ENCODE measurements around the gene THAP3.
A peak's percentile ranks its signal among the peaks of the same experiment; 100 is the strongest.

Gene THAP3

DNA sequence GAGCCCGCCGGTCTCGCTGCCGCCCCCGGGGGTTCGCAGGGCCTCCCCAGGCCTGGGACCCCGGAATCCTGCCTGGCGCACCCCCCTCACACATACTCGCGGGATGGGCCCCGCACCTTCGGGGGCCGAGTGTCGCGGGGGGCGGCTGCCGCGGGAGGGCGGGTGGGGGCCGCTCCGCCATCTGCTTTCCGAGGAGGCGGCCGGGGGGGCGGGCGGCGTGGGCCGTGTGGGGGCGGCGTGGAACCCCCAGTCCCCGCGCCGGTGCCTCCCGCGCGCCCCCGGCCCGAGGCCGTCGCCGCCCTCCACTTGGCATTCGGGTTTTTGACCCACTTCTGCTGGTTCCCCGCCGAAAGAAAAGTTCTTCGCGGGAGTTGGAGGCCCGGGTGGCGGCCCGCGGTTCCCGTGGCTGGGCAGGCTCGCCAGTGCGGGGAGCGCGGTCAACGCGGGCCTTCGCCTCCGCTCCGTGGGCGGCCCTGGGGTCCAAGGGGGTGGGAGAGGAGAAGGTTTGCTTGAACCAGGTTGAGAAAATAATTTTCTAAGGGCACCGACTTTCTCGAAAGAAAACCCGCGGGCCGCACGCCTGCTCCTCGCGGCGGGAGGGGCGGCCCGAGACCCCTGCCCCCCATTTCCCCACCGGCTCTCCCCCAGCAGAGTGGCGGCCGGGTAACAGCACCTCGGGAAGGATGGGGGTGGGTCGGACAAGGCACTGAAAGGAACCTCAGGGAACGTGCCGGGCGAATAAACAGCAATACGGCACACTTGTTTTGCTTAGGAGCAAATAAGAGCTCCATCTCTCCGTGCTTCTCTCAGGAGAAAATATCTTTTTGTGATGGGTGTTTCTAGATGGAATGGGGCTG is 9.5 kb upstream of the THAP3 start:
- Histone ChIP-seq H3K4me3 (ENCODE audit: low read depth, low read length, poor library complexity, severe bottlenecking) (peak overlapping the region; percentile 99), H4K20me1 (ENCODE audit: insufficient read depth, low read length) (no peaks in the 10 kb centered on the region), H3K4me1 (ENCODE audit: insufficient read depth, low read length, severe bottlenecking) (peaks cover 22% of the 10 kb centered on the region), H3K9ac (ENCODE audit: low read length) (peak overlapping the region; percentile 73), H2AFZ (ENCODE audit: low read length) (no peak overlapping the region), H3K9me3 (ENCODE audit: low read length) (no peaks in the 10 kb centered on the region), H3K9me2 (ENCODE audit: low read depth, low read length) (no peaks in the 10 kb centered on the region), H3K27ac (ENCODE audit: low read depth, low read length, poor library complexity, severe bottlenecking) (peak overlapping the region; percentile 70), H3F3A (ENCODE audit: insufficient read depth, low read length) (peaks cover 5% of the 10 kb centered on the region; the same call in 1 of the 2 replicates), H3K36me3 (ENCODE audit: insufficient read depth, low read length) (peaks cover 36% of the 10 kb centered on the region), H3K27me3 (ENCODE audit: insufficient read depth, low read length) (no peaks in the 10 kb centered on the region), H3K4me2 (ENCODE audit: low read length) (peak overlapping the region; percentile 84), H3K79me2 (ENCODE audit: insufficient read depth, low read length) (peaks cover 20% of the 10 kb centered on the region)
- TF ChIP-seq, protein P1, sequence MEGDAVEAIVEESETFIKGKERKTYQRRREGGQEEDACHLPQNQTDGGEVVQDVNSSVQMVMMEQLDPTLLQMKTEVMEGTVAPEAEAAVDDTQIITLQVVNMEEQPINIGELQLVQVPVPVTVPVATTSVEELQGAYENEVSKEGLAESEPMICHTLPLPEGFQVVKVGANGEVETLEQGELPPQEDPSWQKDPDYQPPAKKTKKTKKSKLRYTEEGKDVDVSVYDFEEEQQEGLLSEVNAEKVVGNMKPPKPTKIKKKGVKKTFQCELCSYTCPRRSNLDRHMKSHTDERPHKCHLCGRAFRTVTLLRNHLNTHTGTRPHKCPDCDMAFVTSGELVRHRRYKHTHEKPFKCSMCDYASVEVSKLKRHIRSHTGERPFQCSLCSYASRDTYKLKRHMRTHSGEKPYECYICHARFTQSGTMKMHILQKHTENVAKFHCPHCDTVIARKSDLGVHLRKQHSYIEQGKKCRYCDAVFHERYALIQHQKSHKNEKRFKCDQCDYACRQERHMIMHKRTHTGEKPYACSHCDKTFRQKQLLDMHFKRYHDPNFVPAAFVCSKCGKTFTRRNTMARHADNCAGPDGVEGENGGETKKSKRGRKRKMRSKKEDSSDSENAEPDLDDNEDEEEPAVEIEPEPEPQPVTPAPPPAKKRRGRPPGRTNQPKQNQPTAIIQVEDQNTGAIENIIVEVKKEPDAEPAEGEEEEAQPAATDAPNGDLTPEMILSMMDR (IDR thresholded peaks at IDR 0.05; ENCODE audit: low read length): no peak
- TF ChIP-seq EZH2 (IDR thresholded peaks at IDR 0.05; ENCODE audit: borderline replicate concordance, low read length): no peak

DNA sequence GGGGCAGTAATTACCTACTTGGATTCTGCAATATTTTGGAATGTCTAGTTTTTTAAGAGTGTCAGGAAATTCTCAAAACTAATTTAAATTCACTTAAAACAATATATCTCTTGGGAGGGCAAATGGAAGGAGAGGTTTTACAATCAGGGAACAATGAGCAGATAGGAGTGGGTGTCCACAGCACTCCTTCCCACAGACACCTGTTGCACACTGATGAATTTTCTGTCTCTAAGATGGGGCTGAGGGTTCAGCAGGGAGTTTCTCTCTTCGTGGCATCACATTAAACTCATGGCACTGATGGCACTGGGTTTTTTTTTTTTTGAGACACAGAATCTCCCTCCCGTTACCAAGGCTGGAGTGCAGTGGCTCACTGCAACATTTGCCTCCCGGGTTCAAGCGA is 5.6 kb upstream of the THAP3 start:
- no peak overlapping the region for H2AFZ ChIP-seq (ENCODE audit: low read length)
- H3K79me2 ChIP-seq (ENCODE audit: insufficient read depth, low read length): peaks cover 20% of the 10 kb centered on the region
- H3K9me3 ChIP-seq (ENCODE audit: low read length): no peaks in the 10 kb centered on the region
- no peak overlapping the region for H3K27ac ChIP-seq (ENCODE audit: low read depth, low read length, poor library complexity, severe bottlenecking)
- H3F3A ChIP-seq (ENCODE audit: insufficient read depth, low read length): peaks cover 5% of the 10 kb centered on the region; the same call in 1 of the 2 replicates
- H3K27me3 ChIP-seq (ENCODE audit: insufficient read depth, low read length): no peaks in the 10 kb centered on the region
- H3K36me3 ChIP-seq (ENCODE audit: insufficient read depth, low read length): peaks cover 75% of the 10 kb centered on the region
- H3K4me2 ChIP-seq (ENCODE audit: low read length): no peak overlapping the region
- no peaks in the 10 kb centered on the region for H4K20me1 ChIP-seq (ENCODE audit: insufficient read depth, low read length)
- TF ChIP-seq, protein P1 (IDR thresholded peaks at IDR 0.05; ENCODE audit: low read length): no peak
- TF ChIP-seq EZH2 (IDR thresholded peaks at IDR 0.05; ENCODE audit: borderline replicate concordance, low read length): no peak
- H3K4me1 ChIP-seq (ENCODE audit: insufficient read depth, low read length, severe bottlenecking): peaks cover 11% of the 10 kb centered on the region
- no peak overlapping the region for H3K9ac ChIP-seq (ENCODE audit: low read length)
- H3K4me3 ChIP-seq (ENCODE audit: low read depth, low read length, poor library complexity, severe bottlenecking): no peak overlapping the region
- no peaks in the 10 kb centered on the region for H3K9me2 ChIP-seq (ENCODE audit: low read depth, low read length)

DNA sequence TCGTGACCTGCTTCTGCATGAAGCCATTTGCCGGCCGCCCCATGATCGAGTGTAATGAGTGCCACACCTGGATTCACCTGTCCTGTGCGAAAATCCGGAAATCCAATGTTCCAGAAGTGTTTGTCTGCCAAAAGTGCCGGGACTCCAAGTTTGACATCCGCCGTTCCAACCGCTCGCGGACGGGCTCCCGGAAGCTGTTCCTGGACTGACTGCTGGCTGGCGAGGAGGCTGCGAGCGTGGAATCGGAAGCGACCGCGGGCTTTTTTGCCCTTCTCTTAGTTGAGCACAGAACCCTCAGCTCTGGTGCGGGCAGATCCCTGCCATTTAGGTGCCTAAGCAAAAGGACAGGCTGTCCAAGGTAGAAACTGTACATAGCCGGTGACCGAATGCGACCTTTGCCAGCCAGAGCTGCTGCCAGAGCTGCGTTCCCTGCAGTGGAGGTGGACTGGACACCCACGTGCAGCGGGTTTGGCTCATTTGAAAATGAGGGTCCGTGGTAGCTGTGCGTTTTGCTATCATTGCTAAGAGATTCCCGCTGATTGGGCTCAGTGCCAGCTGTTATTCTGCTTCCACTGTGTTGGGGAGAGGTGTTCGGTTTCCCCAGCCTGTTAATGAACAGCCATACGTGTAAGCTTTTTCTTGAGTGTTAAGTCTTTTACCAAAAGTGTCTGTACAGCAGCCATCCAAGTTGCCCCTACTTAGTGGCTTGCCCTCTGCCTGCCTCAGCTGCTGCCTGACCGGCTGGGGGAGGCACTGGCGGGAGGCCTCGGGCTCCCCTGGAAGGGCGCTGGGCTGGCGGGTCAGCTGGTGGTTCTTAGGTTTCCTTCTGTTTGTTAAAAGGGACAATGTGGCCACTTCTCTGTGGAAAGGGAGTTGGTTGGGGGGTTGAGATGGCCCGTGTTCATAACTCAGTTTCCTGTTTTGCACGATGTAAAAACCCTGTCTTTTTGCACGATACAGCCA is 3.0 kb upstream of the THAP3 start:
- peaks cover 22% of the 10 kb centered on the region for H3K4me1 ChIP-seq (ENCODE audit: insufficient read depth, low read length, severe bottlenecking)
- H3K79me2 ChIP-seq (ENCODE audit: insufficient read depth, low read length): peaks cover 5% of the 10 kb centered on the region
- H3K9me2 ChIP-seq (ENCODE audit: low read depth, low read length): no peaks in the 10 kb centered on the region
- TF ChIP-seq EZH2 (IDR thresholded peaks at IDR 0.05; ENCODE audit: borderline replicate concordance, low read length): no peak
- TF ChIP-seq, protein P1 (IDR thresholded peaks at IDR 0.05; ENCODE audit: low read length): no peak
- H3K27me3 ChIP-seq (ENCODE audit: insufficient read depth, low read length): no peaks in the 10 kb centered on the region
- H3K9ac ChIP-seq (ENCODE audit: low read length): no peak overlapping the region
- no peaks in the 10 kb centered on the region for H3K9me3 ChIP-seq (ENCODE audit: low read length)
- H3K36me3 ChIP-seq (ENCODE audit: insufficient read depth, low read length): peaks cover 80% of the 10 kb centered on the region
- H3F3A ChIP-seq (ENCODE audit: insufficient read depth, low read length): peaks cover 3% of the 10 kb centered on the region; the same call in 1 of the 2 replicates
- no peak overlapping the region for H3K27ac ChIP-seq (ENCODE audit: low read depth, low read length, poor library complexity, severe bottlenecking)
- no peak overlapping the region for H3K4me3 ChIP-seq (ENCODE audit: low read depth, low read length, poor library complexity, severe bottlenecking)
- no peaks in the 10 kb centered on the region for H4K20me1 ChIP-seq (ENCODE audit: insufficient read depth, low read length)
- H3K4me2 ChIP-seq (ENCODE audit: low read length): no peak overlapping the region
- H2AFZ ChIP-seq (ENCODE audit: low read length): no peak overlapping the region
